Measurements from ENCODE around the gene SIRPA. TPM values are rescaled to one million over a fixed set of nuclear protein-coding genes. Genes with fewer than 3 reads are reported as not detected.

The SIRPA gene
- polyA plus RNA-seq, 1 donor from 2014 or later: 8.0 TPM

GRCh38 chr20:1868856-1869255 is 26.4 kb upstream of the SIRPA start:
- no peak overlapping the region for H2AFZ ChIP-seq (ENCODE audit: low read depth, low read length)
- H3K27me3 ChIP-seq (ENCODE audit: insufficient read depth, low read depth, low read length): no peaks in the 10 kb centered on the region
- no peaks in the 10 kb centered on the region for H3F3A ChIP-seq (ENCODE audit: insufficient read depth, low read length, poor library complexity, severe bottlenecking)
- no peaks in the 10 kb centered on the region for H4K20me1 ChIP-seq (ENCODE audit: insufficient read depth)
- no peak overlapping the region for H3K9ac ChIP-seq (ENCODE audit: low read length)
- H3K36me3 ChIP-seq (ENCODE audit: insufficient read depth, low read length): no peaks in the 10 kb centered on the region
- no peaks in the 10 kb centered on the region for H3K9me2 ChIP-seq (ENCODE audit: insufficient read depth, low read length)
- H3K27ac ChIP-seq (ENCODE audit: low read length): no peak overlapping the region
- TF ChIP-seq SMC3 (conservative IDR thresholded peaks at IDR 0.05; ENCODE audit: poor library complexity) (no peak), POLR2AphosphoS5 (IDR thresholded peaks at IDR 0.05) (no peak), MXI1 (conservative IDR thresholded peaks at IDR 0.05; ENCODE audit: poor library complexity, severe bottlenecking) (no peak), EZH2 (IDR thresholded peaks at IDR 0.05; ENCODE audit: borderline replicate concordance, insufficient read depth, low read length, poor library complexity, severe bottlenecking) (no peak), TAF1 (IDR thresholded peaks at IDR 0.05; ENCODE audit: low read depth) (no peak)
- TF ChIP-seq, protein P1, sequence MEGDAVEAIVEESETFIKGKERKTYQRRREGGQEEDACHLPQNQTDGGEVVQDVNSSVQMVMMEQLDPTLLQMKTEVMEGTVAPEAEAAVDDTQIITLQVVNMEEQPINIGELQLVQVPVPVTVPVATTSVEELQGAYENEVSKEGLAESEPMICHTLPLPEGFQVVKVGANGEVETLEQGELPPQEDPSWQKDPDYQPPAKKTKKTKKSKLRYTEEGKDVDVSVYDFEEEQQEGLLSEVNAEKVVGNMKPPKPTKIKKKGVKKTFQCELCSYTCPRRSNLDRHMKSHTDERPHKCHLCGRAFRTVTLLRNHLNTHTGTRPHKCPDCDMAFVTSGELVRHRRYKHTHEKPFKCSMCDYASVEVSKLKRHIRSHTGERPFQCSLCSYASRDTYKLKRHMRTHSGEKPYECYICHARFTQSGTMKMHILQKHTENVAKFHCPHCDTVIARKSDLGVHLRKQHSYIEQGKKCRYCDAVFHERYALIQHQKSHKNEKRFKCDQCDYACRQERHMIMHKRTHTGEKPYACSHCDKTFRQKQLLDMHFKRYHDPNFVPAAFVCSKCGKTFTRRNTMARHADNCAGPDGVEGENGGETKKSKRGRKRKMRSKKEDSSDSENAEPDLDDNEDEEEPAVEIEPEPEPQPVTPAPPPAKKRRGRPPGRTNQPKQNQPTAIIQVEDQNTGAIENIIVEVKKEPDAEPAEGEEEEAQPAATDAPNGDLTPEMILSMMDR (IDR thresholded peaks at IDR 0.05; ENCODE audit: poor library complexity, severe bottlenecking): no peak
- no peaks in the 10 kb centered on the region for H3K9me3 ChIP-seq (ENCODE audit: low read length)
- no peak overlapping the region for H3K4me3 ChIP-seq (ENCODE audit: low read length)
- H3K79me2 ChIP-seq (replicated peaks; ENCODE audit: insufficient read depth, low read length): no peaks in the 10 kb centered on the region
- H3K4me2 ChIP-seq (ENCODE audit: low read length): no peak overlapping the region

GRCh38 chr20:1870323-1870722 is 24.9 kb upstream of the SIRPA start:
- Histone ChIP-seq H3K79me2 (replicated peaks; ENCODE audit: insufficient read depth, low read length) (no peaks in the 10 kb centered on the region), H2AFZ (ENCODE audit: low read depth, low read length) (no peak overlapping the region), H3K9ac (ENCODE audit: low read length) (no peak overlapping the region), H3K4me2 (ENCODE audit: low read length) (no peak overlapping the region), H3K9me3 (ENCODE audit: low read length) (no peaks in the 10 kb centered on the region), H3K27ac (ENCODE audit: low read length) (no peak overlapping the region), H3K27me3 (ENCODE audit: insufficient read depth, low read depth, low read length) (no peaks in the 10 kb centered on the region), H3F3A (ENCODE audit: insufficient read depth, low read length, poor library complexity, severe bottlenecking) (no peaks in the 10 kb centered on the region), H3K9me2 (ENCODE audit: insufficient read depth, low read length) (no peaks in the 10 kb centered on the region), H4K20me1 (ENCODE audit: insufficient read depth) (no peaks in the 10 kb centered on the region), H3K4me3 (ENCODE audit: low read length) (no peak overlapping the region), H3K36me3 (ENCODE audit: insufficient read depth, low read length) (no peaks in the 10 kb centered on the region)
- TF ChIP-seq RAD21 (conservative IDR thresholded peaks at IDR 0.05): no peak
- no peak for TF ChIP-seq REST (IDR thresholded peaks at IDR 0.05; ENCODE audit: borderline replicate concordance)
- TF ChIP-seq SMC3 (conservative IDR thresholded peaks at IDR 0.05; ENCODE audit: poor library complexity): no peak
- no peak for TF ChIP-seq TAF1 (IDR thresholded peaks at IDR 0.05; ENCODE audit: low read depth)
- TF ChIP-seq EZH2 (IDR thresholded peaks at IDR 0.05; ENCODE audit: borderline replicate concordance, insufficient read depth, low read length, poor library complexity, severe bottlenecking): no peak
- TF ChIP-seq, protein P1 (IDR thresholded peaks at IDR 0.05; ENCODE audit: poor library complexity, severe bottlenecking): no peak
- no peak for TF ChIP-seq EP300 (conservative IDR thresholded peaks at IDR 0.05; ENCODE audit: poor library complexity, severe bottlenecking)
- no peak for TF ChIP-seq POLR2AphosphoS5 (IDR thresholded peaks at IDR 0.05)
- TF ChIP-seq MXI1 (conservative IDR thresholded peaks at IDR 0.05; ENCODE audit: poor library complexity, severe bottlenecking): no peak

All from neural cell (in vitro differentiated cells).